ENCODE results near the gene PKNOX2.
A peak's percentile ranks its signal among the peaks of the same experiment; 100 is the strongest.

Gene PKNOX2

DNA sequence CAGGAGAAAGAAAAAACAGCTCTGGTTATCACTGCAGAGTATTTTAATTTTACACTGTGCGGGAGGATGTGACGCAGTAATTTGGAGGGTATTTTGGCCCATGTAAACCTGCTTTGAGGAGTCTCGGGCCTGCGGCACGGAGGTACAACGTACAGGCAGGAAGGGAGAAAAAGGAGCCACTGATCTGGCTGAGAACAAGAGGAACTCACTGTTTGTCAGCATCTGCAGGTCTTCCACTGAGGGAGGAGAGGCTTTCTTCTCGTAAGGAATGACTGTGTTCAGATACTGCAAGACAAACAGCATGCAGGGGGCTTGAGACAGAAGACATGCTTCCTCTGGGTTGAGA is 287.5 kb downstream of the PKNOX2 start:
- DNase-seq, result no peak

DNA sequence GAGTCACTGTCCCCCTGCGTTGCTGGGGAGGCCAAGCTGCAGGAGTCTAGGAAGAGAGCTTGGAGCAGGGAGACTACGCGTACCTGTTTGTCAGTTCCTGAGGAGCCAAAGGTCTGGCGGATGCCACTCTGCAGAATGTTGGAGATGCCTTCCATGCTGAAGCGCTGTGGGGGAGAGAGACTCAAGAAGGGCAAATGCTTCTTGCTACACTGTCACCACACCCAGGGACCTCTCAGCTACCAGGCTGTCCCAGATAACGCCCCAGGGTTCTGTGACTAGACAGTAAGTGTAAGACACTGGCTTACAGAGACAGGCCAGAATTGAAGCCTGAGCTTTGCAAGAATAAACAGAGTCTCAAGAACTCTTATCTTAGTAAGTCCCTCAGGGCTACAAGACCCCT is 289.5 kb downstream of the PKNOX2 start:
- DNase-seq, result no peak

GRCh38 chr11:125455851-125456250 is 291.3 kb downstream of the PKNOX2 start:
- no peak for DNase-seq

GRCh38 chr11:125457814-125458343 is 293.3 kb downstream of the PKNOX2 start:
- peak; percentile 82 for DNase-seq

DNA sequence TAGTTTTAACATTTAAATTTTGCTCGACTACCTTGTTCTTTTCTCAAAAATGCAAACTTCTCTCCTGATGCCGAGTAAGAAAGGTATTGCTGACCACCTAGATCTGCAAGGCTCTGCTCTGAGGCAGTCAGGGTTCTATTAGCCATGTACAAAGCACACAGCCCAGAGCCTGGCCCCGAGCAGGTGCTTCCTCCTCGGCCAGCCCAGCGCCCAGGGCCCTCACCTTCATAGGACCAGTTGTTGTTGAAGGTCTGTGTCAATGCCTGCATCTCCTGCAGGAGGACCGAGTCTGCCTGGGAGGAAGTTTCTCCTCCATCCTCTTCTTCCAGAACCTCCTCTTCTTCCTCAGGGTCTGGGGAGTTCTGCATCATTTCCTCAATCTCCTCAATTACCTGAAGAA is 295.7 kb downstream of the PKNOX2 start:
- no peak for DNase-seq

GRCh38 chr11:125463590-125464269 is 299.2 kb downstream of the PKNOX2 start:
- no peak for DNase-seq

GRCh38 chr11:125464270-125464662 is 299.7 kb downstream of the PKNOX2 start:
- DNase-seq, result no peak

DNA sequence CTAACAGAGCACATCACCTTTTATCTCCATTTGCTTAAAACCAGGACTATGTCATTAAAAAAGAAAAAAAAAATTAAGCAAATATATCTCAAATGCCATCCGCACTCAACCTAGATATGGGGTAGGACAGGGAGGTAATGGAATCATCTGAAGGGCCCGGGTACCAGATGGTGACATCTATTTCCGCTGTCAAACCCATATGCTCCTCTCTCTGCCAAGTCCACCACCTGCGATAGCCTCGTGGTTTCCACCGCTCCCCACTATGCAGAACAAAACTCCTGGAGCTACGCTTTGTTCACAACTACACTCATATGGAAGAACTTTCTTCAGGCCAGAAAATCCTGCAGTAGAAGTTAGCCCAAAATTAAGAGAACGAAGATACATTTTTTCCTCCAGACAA is 300.1 kb downstream of the PKNOX2 start:
- DNase-seq, result no peak

DNA sequence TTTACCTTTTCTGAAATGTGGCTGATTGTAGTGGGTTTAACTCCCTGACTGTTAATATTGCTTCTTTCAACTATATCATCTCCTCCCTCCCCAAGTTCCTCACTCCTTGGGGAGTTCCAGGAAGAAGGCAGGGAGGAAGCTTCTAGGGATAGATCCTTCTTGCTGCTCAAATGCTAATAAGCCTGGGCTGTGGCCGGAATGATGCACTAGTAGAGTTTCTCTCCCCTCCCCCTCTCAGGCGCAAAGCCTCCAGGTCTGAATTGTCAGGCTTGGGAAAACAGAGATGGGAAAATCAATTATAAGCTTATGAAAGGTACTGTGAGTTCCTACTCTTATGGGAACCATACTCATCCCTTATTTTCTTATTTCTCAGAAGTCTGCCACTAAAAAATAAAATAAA is 300.7 kb downstream of the PKNOX2 start:
- DNase-seq, result peak; percentile 47

GRCh38 chr11:125465701-125466100 is 301.1 kb downstream of the PKNOX2 start:
- no peak for DNase-seq

- DNase-seq, result no peak
Observed at GRCh38 chr11:125468025-125468424, 303.5 kb downstream of the PKNOX2 start.

GRCh38 chr11:125468852-125469251 is 304.3 kb downstream of the PKNOX2 start:
- no peak for DNase-seq

- DNase-seq, result peak; percentile 32
Observed at GRCh38 chr11:125470355-125470754, 305.8 kb downstream of the PKNOX2 start.

GRCh38 chr11:125476721-125477120 is 312.2 kb downstream of the PKNOX2 start:
- peak; percentile 36 for DNase-seq

DNA sequence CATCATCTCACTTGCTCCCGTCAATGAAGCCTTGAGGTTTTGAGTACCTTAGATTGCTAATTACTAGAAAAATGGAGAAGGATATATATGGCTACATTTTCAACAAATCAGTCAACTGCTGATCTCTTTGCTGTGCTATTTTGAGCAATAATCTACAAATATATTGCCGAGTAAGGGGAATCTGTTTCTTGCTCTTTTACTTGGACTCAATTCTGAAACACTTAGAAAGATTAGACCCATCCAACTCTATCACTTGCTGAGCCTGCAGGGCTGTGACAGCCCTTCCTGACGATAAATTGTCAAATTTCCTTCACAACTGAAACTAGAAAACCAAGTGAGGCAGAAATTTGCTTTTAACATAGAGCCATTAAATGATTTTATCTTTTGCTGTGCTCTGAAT is 314.6 kb downstream of the PKNOX2 start:
- DNase-seq, result no peak

- DNase-seq, result peak; percentile 89
Observed at GRCh38 chr11:125481531-125481930, 317.0 kb downstream of the PKNOX2 start.
